NCI-H2107 treated with DMSO at 0.1 percent for 48 hours (cell line): Measurements from ENCODE around the gene CD300A.

Source experiments
- DNase-seq: peaks from one replicate; lab custom pipeline; 2025; ENCODE audit not compliant: unreplicated experiment; lab: John Stamatoyannopoulos, UW

The CD300A gene

DNA sequence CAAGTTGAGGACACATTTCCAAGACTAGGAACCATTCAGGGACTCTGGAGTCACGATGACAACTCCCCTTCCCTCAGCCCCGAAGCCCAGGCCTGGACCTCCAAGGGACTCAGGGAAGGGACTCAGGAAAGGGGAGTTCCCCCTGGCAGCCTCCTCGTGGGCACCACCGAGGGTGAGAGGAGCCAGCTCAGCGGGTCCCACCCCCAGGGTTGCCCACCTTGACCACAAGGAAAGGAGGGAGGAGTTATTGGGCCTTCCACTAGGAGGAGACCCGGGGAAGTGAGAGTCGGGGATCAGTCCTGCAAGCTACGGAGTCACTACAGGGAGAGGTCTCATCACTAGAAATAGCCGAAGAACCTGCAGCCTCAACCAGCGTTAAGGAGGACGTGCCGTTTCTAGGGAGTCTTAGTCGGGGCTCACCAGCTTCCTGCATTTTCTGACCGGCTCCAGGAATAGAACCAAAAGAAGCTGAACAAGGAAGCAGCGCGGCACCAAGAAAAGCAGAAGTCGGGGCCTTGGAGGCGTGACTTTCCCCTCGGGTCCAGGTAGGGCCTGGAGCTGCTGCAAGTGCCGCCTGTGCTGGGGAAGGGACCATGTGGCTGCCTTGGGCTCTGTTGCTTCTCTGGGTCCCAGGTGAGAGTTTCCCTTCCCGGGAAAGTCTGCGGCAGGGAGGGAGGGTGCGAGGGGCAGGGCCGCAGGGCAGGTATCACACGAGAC, at the start of gene CD300A:
CD300A (plus strand) TSS at position 524 of the 717 bp plus-strand sequence; CDS start at position 594, 70 bp downstream.
- no peak for DNase-seq

DNA sequence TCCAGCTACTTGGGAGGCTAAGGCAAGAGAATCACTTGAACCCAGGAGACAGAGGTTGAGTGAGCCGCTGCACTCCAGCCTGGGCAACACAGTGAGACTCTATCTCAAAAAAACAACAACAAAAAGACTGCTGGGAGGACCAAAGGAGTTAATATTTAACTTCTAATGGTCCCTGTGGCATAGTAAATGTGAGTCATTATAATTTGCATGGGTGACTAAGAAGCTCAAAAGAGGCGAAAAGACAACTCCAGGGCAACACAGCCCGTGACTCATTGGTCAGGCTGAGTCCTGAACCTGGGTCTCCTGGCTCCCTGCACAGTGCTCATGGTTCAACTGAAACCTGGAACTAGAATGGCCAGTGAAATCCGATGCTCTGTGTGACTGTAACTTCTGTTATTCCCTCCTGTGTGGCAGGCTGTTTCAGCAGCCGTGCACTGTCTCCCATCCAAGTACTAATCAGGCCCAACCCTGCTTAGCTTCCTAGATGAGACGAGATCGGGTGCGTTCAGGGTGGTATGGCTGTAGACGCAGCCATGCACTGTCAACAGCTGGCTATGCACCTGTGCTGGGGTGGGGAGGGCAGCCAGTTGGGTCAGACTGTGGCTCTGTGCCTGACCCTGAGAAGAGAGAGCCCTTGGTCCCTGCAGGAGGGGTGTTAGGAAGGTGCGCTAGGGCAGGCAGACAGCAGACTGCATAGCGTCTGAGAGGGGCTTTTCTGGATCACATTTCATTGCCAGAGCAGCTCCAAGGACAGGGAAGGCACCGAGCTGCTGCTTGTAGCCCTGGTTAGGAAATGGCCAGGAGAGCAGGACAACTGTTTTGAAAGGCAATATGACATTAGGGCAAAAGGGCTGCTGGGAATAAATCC, 49.0 kb upstream of the CD300A start:
- no peak for DNase-seq

DNA sequence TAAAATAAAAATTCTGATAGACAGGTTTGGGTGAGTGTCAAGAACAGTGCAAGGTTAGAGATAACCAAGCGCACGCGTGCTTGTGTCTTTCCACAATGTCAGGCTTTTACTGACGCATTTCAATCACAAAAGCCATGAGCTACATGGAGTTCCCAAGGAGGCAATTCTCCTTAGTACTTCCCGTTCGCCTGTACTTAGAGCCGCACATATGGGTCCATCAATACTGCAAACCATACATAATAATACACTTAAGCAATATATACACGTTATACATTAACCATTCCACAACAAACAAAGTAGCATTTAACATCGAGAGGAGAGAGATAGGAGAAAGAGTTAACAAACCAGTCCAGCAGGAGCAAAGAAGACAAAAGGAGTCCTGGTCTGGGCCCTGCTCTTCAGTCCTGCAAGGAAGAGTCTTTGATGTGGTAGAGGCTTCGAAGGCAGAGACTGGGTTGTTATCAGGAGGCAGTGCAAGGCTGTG, 46.5 kb upstream of the CD300A start:
- no peak for DNase-seq

- no peak for DNase-seq
Observed at GRCh38 chr17:74424117-74424516, 42.3 kb upstream of the CD300A start.

DNA sequence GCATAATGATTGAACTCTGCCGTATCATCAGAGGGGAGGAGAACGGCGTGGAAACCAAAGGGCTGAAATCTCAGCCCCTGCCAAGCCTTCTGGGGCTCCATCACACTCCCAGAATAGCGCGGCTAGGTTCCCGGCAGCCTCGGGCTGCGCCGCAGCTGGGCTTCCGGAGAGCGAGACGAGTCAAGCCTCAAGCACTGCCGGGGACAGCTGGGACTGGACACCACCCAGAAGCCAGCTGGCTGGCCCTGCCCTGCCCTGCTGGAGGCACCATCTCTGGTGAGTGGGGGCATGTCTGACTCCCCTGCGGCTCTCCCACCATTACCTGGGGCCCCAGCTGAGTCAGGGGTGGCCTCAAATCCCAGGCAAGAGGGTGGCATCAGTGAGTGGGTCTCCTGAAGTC, 41.8 kb upstream of the CD300A start:
- DNase-seq: no peak

GRCh38 chr17:74426551-74427047, 39.8 kb upstream of the CD300A start:
- no peak for DNase-seq

GRCh38 chr17:74427048-74427762, 39.2 kb upstream of the CD300A start:
- no peak for DNase-seq

- DNase-seq: no peak
Observed at GRCh38 chr17:74427763-74428153, 38.7 kb upstream of the CD300A start.

DNA sequence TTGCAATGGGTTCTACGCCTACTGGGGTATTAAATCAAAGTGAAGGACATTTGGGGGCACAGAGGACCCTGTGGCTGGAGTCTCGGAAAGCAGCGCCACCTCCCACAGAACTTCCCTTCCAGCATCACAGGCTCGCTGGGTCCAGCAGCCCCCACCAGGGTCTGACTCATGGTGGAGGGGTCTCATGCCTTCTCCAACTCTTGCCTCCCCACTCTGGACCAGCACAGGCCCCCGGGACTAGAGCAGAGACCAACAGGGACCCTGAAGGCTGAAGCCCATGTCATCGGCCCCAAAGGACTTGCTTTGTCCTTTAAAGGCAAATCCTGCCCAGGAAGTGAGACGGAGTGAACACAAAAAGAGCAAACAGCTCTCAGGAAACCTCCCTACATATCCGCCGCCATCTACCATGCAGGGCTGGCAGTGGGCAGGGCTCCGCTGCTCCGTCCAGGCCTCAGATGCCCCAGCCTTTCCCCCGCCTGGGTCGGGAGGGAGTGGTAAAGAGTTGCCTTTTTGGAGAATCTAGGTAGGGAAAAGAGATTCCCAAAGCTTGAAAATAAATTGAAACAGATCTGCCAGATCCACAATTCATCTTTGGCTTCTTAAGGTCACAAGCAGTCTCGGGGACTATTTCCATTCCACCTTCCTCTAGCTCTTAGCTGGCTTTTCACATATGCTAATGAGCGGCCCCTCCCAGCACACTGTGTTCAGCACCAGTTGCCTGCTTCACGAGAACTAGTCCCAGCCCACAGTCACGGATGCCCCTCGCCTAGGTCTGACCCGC, 36.6 kb upstream of the CD300A start:
- no peak for DNase-seq

DNA sequence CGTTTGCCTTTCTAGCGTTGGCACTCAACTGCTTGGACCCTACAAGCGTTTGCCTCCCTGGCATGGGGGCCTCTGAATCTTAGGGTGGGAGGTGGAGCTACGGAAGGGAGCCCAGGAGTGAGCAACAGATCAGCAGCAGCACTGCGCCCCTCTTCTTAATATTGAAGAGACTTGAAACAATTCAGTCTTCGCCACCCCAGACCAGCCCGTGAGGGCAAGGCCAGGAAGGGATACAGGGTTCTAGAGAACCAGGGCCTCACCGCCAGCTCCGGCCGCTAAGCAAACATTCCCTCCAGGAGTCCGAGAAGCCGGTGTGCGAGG, 36.1 kb upstream of the CD300A start:
- DNase-seq: no peak

GRCh38 chr17:74430706-74431567, 35.5 kb upstream of the CD300A start:
- DNase-seq: peak; percentile 79

- DNase-seq: peak; percentile 73
Observed at GRCh38 chr17:74431568-74432423, 34.6 kb upstream of the CD300A start, which contains the start of gene GPRC5C. Gene GPRC5C, plus strand, starts transcription at chr17:74432088. Its CDS starts 7,689 bp downstream, at chr17:74439777.

- no peak for DNase-seq
Observed at GRCh38 chr17:74432424-74432690, 34.1 kb upstream of the CD300A start.

- DNase-seq: no peak
Observed at GRCh38 chr17:74432766-74433391, 33.6 kb upstream of the CD300A start.

DNA sequence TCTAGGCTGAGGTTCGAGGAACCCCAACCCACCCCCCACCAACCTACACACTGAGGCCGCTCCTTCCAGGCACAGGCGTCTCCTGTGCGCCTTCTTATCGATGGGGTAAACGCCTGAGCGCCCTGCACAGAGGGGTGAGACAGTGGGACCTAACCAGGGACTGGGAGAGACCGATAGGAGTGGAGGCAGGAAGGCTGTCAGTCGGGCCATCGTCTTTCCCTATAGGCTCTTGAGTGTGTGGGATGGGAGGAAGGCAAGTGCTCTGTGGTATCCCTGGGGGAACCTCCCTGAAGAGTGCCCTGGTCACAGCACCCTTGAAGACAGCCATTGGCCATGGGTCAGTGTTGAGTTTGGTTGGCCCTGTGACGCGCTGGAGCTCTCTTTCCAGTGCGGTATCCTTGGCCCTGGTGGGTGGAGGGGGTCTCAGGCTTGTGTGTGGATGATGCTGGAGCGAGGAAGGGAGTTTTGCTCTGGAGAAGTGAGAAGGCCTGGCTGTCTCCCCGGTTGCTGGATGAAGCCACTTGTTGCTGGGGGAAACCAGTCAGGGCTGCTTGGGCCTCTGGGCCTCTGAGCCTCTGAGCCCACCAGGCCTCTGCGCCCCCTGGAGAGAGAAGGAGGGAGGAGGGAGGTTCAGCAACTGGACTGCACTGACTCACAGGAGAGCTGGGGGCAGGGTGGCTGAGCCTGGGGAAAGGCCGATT, 32.9 kb upstream of the CD300A start:
- DNase-seq: no peak

DNA sequence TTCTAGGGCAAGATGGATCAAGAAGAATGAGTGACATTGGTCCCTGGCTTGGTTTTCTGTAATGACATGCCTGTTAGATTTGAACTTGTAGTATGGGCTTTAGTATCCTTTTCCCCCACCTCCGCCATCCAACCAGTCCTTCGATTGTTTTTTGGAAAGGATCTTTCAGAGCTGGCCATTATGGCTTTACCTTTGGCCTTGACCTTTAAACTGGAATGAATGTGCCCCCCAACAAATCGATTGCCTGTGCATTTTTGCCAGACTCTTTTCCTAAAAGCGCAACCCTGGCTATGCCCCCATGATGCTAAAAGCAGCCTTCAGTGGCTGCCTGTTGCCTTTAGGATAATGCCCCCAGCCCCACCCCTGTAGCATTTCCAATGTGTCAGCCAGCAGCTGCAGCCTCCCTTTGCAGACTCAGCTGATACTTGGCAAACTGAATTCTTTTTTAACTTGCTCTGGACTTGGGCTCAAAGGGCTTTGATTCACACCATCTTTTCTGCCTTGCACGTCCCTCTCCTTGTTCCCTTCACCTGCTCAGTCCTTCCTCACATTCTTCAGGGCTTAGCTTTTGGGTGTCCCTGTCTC, 30.6 kb upstream of the CD300A start:
- DNase-seq: no peak

DNA sequence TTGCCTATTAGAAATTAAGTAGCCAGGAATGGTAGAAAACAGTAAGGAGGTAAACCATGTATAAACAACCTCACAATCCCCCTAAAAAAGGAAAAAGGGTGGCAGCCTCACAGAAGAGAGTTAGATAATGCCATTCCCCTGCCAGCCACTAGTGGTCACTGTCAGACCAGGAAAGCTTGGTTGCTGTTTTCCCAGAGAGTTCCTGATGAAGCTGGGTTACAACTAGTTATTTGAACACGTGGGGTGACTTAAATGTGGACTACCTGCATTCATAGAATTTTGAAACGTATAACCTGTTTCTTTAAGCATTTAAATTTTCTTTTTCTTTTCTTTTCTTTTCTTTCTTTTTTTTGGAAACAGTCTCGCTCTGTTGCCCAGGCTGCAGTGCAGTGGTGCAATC, 28.7 kb upstream of the CD300A start:
- no peak for DNase-seq
